Prostate gland (tissue), 2 donors: ENCODE measurements around the gene RETREG1. TPM values are rescaled to one million over a fixed set of nuclear protein-coding genes. Genes with fewer than 3 reads are reported as not detected.

Source experiments
- DNase-seq: peaks from one replicate; pipeline ENCODE4 v3.0.0-alpha.2; 2019; ENCODE audit warnings: low spot score
- H3K27ac ChIP-seq, 2 donors: fragments of 200-600 bp; sonication (generic); 2 replicates each; pipeline ENCODE4 v1.5.1; 2017 to 2019
- H3K27me3 ChIP-seq: fragments of 200-600 bp; sonication (generic); replicated peaks from 2 replicates; pipeline ENCODE4 v1.5.1; 2019; ENCODE audit not compliant: insufficient read depth
- H3K36me3 ChIP-seq, 2 donors: fragments of 200-600 bp; sonication (generic); 1 replicate in 1 of 2; 2 replicates in 1 of 2; pipeline versions ENCODE4 v1.5.1 to v1.8.1; 2017 to 2019
- H3K4me1 ChIP-seq: fragments of 200-600 bp; sonication (generic); replicated peaks from 2 replicates; pipeline ENCODE4 v1.5.1; 2019
- H3K4me3 ChIP-seq, 2 donors: fragments of 200-600 bp; sonication (generic); 2 replicates each; pipeline ENCODE4 v1.5.1; 2017 to 2019
- H3K9me3 ChIP-seq: fragments of 200-600 bp; sonication (generic); 2 replicates; pipeline ENCODE4 v1.5.1; 2017
- POLR2A ChIP-seq: fragments of 450-650 bp; IDR thresholded peaks from one replicate; pipeline ENCODE4 v1.6.1; 2016; ENCODE audit warnings: antibody characterized with exemption, mild to moderate bottlenecking
- POLR2AphosphoS5 ChIP-seq: sonication (generic); formaldehyde crosslinking; IDR thresholded peaks from one replicate; pipeline ENCODE4 v1.6.1; 2017; ENCODE audit warnings: antibody characterized with exemption
- WGBS: methylation state at CpG from one replicate; pipeline ENCODE4 v1.1.5; 2018; 5-methylcytosine and 5-hydroxymethylcytosine counted together
- intact Hi-C: fragments of 100-400 bp; cut with DNase I; formaldehyde crosslinking; loops from one replicate; pipeline ENCODE4 v1.14.2; 2022
- total RNA-seq, 2 donors: library from RNA; depleted of rRNA; stranded (reverse); fragments of >200 nt; gene quantifications; one replicate each; pipeline ENCODE4 v1.1.0, GENCODE V29; 2016
- TF ChIP-seq, protein P1 (sequence below), 4 experiments: fragments of 200-600 bp in 2 of 4; fragments of 450-650 bp in 2 of 4; sonication (generic) in 2 of 4; IDR thresholded peaks; 1 replicate in 3 of 4; 2 replicates in 1 of 4; pipeline ENCODE4 v1.5.1; 2016 to 2019; ENCODE audit warnings: antibody characterized with exemption in 4 of 4, mild to moderate bottlenecking in 2 of 4, moderate library complexity in 2 of 4

RETREG1 gene
- total RNA-seq, 2 donors from 2014 or later: 13.5 to 18.4 TPM

DNA sequence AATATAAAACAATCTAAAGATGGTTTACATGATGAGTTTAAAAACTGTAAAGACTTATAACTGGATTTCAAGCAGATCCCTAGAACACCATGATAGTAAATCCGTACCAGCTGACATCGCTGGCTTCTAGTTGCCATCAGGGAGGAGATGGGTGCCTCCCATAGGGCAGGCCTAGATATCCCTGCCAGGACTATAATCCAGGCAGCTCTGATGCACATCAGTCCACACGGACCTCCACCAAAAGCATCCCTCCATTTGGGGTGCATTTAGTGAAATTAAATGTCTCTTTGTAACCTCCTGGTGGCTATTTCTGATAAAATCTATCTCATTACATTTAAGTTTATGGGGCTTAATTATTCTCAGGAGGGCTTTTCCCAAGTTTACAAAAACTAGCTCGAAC is 45.8 kb downstream of the RETREG1 start:
- H3K4me3 ChIP-seq: no peak overlapping the region
- TF ChIP-seq POLR2A (no peak), POLR2AphosphoS5 (no peak)
- TF ChIP-seq, protein P1, sequence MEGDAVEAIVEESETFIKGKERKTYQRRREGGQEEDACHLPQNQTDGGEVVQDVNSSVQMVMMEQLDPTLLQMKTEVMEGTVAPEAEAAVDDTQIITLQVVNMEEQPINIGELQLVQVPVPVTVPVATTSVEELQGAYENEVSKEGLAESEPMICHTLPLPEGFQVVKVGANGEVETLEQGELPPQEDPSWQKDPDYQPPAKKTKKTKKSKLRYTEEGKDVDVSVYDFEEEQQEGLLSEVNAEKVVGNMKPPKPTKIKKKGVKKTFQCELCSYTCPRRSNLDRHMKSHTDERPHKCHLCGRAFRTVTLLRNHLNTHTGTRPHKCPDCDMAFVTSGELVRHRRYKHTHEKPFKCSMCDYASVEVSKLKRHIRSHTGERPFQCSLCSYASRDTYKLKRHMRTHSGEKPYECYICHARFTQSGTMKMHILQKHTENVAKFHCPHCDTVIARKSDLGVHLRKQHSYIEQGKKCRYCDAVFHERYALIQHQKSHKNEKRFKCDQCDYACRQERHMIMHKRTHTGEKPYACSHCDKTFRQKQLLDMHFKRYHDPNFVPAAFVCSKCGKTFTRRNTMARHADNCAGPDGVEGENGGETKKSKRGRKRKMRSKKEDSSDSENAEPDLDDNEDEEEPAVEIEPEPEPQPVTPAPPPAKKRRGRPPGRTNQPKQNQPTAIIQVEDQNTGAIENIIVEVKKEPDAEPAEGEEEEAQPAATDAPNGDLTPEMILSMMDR (IDR thresholded peaks at IDR 0.05): no peak
- WGBS: 73% methylated on average over 4 of the region's 4 CpGs
- DNase-seq: no peak
- peaks cover 7% of the 10 kb centered on the region for H3K4me1 ChIP-seq
- intact Hi-C loops: no loop called here
- no peaks in the 10 kb centered on the region for H3K36me3 ChIP-seq
- no peak overlapping the region for H3K27ac ChIP-seq
- H3K27me3 ChIP-seq: no peaks in the 10 kb centered on the region
- no peaks in the 10 kb centered on the region for H3K9me3 ChIP-seq

DNA sequence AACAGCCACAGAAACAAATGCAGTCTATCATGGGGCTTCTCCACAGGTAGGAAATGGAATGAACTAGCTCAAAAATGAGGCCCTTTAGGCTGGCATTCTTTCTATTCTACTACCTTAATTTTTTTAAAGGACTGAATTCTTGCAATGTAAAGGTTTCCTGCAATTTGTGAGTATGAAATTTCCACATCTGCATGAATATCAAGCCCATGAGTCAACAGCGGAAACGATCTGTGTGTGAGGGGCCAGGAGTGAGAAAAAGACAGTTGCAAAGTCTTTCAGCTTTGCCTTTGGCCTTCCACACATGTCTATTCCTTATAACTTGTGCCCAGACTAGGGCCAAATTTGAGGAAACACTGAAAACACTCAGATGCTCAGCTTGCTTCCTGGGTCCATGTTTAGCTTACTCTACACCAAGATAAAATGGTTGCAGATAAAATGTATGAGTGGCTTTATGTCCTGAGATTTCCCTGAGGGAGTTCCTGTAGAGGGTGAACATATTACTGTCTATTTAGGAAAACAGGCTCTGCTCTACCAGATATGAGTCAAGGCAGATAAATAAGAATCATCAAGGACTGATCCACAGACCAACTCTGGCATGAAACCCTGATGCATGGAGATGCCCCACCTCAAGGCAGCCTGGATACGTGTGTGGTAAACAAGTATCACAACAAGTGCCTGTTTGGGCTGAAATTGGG is 46.5 kb downstream of the RETREG1 start:
- intact Hi-C loops: no loop called here
- H3K4me3 ChIP-seq: no peak overlapping the region
- H3K4me1 ChIP-seq: peaks cover 7% of the 10 kb centered on the region
- H3K27ac ChIP-seq: no peak overlapping the region
- WGBS: 78% methylated on average over 3 of the region's 3 CpGs
- no peaks in the 10 kb centered on the region for H3K9me3 ChIP-seq
- H3K36me3 ChIP-seq: no peaks in the 10 kb centered on the region
- H3K27me3 ChIP-seq: no peaks in the 10 kb centered on the region
- DNase-seq: no peak
- TF ChIP-seq POLR2A (no peak), POLR2AphosphoS5 (no peak)
- TF ChIP-seq, protein P1 (IDR thresholded peaks at IDR 0.05): no peak

DNA sequence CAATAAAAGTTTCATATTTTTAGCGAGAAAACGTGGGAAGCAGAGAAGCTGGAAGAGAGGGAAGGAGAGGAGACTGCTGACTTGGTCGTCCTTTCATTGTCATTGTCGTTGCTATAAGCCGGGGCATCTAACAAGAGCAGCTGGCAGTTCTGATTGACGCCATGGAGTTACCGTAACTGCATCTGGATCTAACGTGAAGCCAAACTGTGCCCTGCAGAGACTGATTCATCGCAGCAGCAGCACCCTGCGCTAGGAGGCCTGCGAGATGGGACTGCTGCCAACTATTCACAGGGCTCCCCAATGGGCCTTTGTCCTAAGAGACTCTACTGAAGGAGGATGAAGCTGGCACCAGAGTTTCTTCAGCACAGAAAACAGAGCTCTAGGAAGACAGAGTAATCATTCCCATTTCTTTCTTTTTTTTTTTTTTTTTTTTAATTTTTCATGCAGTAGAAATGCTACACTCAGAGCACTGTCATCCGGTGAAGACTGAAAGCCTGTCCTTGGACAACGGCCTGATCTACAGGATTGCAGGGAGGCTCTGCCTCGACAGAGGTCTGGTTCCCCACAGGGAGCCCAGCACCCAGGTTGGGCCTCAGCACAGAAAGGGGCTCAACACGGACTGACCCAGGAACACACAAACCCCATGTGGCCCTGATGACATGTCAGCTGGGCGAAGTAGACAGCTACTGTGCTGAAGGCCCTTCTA is 47.8 kb downstream of the RETREG1 start:
- TF ChIP-seq POLR2AphosphoS5 (no peak), POLR2A (no peak)
- TF ChIP-seq, protein P1 (IDR thresholded peaks at IDR 0.05): no peak
- no peaks in the 10 kb centered on the region for H3K27me3 ChIP-seq
- H3K4me1 ChIP-seq: no peaks in the 10 kb centered on the region
- 64% methylated on average over 16 of the region's 16 CpGs for WGBS
- H3K4me3 ChIP-seq: no peak overlapping the region
- peak; percentile 65 for DNase-seq
- H3K27ac ChIP-seq: no peak overlapping the region
- H3K9me3 ChIP-seq: no peaks in the 10 kb centered on the region
- intact Hi-C loops: no loop called here
- no peaks in the 10 kb centered on the region for H3K36me3 ChIP-seq

DNA sequence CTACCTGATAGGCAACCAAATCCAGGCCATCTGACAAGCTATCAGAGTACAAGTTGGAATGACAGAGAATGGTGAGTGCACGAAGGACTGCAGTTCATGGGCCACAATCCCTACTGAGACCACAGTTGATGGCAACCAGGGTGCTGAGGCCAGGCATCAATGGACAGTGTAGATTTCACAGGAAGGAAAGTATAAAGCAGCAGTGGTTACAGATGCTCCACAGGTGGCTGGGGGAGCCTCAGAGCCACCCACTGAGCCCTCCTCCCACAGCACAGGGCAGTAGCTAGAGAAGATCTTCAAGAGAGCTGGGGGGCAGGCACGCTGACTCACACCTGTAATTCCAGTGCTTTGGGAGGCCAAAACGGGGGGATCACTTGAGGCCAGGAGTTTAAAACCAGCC is 49.4 kb downstream of the RETREG1 start:
- intact Hi-C loops: no loop called here
- Histone ChIP-seq H3K4me1 (no peaks in the 10 kb centered on the region), H3K4me3 (no peak overlapping the region), H3K27me3 (no peaks in the 10 kb centered on the region), H3K27ac (no peak overlapping the region), H3K9me3 (no peaks in the 10 kb centered on the region), H3K36me3 (no peaks in the 10 kb centered on the region)
- WGBS: 95% methylated on average over 3 of the region's 3 CpGs
- no peak for DNase-seq
- no peak for TF ChIP-seq POLR2A
- TF ChIP-seq POLR2AphosphoS5: no peak
- TF ChIP-seq, protein P1 (IDR thresholded peaks at IDR 0.05): no peak

DNA sequence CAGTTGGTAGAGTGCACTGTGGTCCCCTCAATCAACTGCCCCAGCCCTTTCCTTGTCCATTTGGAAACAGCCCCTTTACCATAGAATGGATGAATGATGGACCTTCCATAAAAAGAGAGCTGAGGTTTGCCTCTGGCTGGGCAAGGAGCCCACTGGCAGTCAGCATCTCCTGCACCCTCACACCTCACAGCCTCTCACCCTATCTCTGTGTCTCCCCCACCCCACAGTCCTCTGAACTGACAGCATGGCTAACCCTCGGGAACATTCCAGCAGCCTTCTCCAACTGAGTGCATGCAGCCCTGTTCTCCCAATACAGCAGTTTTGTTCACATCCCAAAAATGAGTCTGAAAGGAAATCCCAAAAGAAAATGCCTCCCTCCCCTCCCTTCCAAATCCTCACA is 51.7 kb downstream of the RETREG1 start:
- no peaks in the 10 kb centered on the region for H3K9me3 ChIP-seq
- no peaks in the 10 kb centered on the region for H3K4me1 ChIP-seq
- WGBS: 84% methylated on average over 1 of the region's 1 CpG
- no peaks in the 10 kb centered on the region for H3K36me3 ChIP-seq
- no peak overlapping the region for H3K4me3 ChIP-seq
- no peak overlapping the region for H3K27ac ChIP-seq
- intact Hi-C loops: no loop called here
- no peak for DNase-seq
- no peak for TF ChIP-seq POLR2AphosphoS5
- no peak for TF ChIP-seq POLR2A
- TF ChIP-seq, protein P1 (IDR thresholded peaks at IDR 0.05): no peak
- H3K27me3 ChIP-seq: no peaks in the 10 kb centered on the region
